Hematopoietic multipotent progenitor cell treated with erythropoietin and hydrocortisone succinate and interleukin-3 and kit ligand, for 17 days (in vitro differentiated cells): ENCODE measurements around the gene RALB.

Source experiments
- DNase-seq: peaks from one replicate; pipeline ENCODE4 v3.0.0-alpha.2; 2015; ENCODE audit warnings: low spot score

RALB gene

GRCh38 chr2:120338015-120338414, 85.4 kb downstream of the RALB start:
- DNase-seq, result no peak

- no peak for DNase-seq
Observed at GRCh38 chr2:120341977-120342376, 89.3 kb downstream of the RALB start.

GRCh38 chr2:120342446-120342845, 89.8 kb downstream of the RALB start:
- no peak for DNase-seq

DNA sequence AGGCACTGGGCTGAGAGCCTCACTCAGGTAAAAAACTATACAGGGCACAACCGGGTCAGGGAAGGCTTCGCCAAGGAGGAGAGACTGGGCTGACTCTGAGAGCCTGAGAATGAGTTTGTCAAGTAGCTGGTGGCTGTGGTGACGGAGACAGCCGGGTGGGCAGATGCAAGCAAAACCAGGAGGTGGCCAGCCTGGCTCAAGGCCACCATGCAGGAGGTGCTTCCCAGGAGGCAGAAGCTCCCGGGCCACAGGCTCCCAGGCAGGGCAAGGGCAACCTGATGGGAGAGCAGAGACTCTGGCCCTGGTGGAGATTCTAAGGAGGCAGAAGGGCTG, 90.4 kb downstream of the RALB start:
- no peak for DNase-seq

GRCh38 chr2:120343433-120344105, 90.9 kb downstream of the RALB start:
- DNase-seq, result no peak
